ENCODE measurements around the gene STIM1.
A peak's percentile ranks its signal among the peaks of the same experiment; 100 is the strongest.

STIM1 gene

DNA sequence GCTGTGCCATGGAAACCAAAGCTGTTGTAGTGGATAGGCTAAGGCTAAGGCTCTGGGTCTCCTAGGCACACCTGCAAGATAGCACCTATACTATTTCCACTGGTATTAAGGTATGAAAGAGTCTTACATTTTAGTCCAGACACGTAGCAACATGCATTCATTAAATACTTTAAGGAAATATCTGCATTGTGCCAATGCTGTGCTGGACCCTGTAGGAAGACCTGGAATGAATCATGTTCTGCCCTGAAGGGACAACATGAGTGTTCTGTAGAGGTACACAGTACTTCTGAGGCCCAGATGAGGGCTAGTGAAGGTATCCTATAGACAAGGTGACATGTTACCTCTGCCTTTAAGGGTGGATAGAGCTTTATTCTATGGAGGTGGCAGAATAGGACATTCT, 204.0 kb downstream of the STIM1 start:
- H3K27me3 ChIP-seq (replicated peaks), result no peaks in the 10 kb centered on the region
- in situ Hi-C loops (cut with HindIII; ENCODE audit: low pct_ligation_motif_present, low sequenced_read_pairs), result loop anchor here (25.0 kb wide), 1 partner anchor 222 kb away; the partner anchor contains the start of gene RHOG
- H3K4me3 ChIP-seq (ENCODE audit: low read depth, low read length), result no peak overlapping the region
- TF ChIP-seq, protein P1, sequence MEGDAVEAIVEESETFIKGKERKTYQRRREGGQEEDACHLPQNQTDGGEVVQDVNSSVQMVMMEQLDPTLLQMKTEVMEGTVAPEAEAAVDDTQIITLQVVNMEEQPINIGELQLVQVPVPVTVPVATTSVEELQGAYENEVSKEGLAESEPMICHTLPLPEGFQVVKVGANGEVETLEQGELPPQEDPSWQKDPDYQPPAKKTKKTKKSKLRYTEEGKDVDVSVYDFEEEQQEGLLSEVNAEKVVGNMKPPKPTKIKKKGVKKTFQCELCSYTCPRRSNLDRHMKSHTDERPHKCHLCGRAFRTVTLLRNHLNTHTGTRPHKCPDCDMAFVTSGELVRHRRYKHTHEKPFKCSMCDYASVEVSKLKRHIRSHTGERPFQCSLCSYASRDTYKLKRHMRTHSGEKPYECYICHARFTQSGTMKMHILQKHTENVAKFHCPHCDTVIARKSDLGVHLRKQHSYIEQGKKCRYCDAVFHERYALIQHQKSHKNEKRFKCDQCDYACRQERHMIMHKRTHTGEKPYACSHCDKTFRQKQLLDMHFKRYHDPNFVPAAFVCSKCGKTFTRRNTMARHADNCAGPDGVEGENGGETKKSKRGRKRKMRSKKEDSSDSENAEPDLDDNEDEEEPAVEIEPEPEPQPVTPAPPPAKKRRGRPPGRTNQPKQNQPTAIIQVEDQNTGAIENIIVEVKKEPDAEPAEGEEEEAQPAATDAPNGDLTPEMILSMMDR (IDR thresholded peaks at IDR 0.05; ENCODE audit: low read depth, low read length, missing control alignments), result no peak
- H3K27ac ChIP-seq, result no peak overlapping the region
- DNase-seq, result no peak
- H3K36me3 ChIP-seq (replicated peaks), result no peaks in the 10 kb centered on the region

DNA sequence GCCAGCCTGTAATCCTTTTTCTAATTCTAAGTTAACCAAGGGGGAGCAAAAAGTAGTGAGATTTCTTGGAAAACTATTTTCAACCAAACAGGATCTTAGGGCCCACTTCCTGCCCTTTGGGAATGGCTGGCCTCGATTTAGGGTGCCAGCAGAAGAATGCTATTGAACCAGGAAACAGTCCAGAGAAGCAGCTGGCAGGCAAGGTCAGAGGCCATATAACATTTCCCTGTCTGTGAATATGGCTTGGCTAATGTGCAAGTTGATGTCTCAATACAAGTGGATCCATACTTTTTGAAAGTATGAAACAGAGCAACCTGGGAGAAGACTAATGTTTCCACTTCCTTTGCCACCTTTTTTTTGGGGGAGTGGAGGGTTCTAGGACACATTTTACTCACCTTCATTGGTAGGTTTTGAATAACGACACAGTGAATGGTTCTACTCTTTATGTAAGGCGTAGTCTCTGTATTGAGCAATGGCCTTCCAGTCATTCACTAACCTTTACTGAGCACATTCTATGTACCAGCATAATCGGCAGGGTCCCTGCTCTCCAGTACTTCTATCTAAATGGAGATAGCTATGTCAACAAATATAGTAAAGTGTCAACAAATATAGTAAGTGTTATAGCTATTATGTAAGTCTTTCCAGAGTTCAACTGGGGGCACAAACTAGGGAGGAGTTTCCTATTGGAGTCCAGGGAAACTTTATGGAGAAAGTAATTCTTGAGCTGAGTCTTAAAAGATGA, 204.9 kb downstream of the STIM1 start:
- no peak for DNase-seq
- Histone ChIP-seq H3K4me3 (ENCODE audit: low read depth, low read length) (no peak overlapping the region), H3K27ac (no peak overlapping the region), H3K36me3 (replicated peaks) (no peaks in the 10 kb centered on the region), H3K27me3 (replicated peaks) (no peaks in the 10 kb centered on the region)
- in situ Hi-C loops (cut with HindIII; ENCODE audit: low pct_ligation_motif_present, low sequenced_read_pairs), result loop anchor here (25.0 kb wide), 1 partner anchor 223 kb away; the partner anchor contains the start of gene RHOG
- TF ChIP-seq, protein P1 (IDR thresholded peaks at IDR 0.05; ENCODE audit: low read depth, low read length, missing control alignments), result no peak

- in situ Hi-C loops (cut with HindIII; ENCODE audit: low pct_ligation_motif_present, low sequenced_read_pairs), result loop anchor here (25.0 kb wide), 1 partner anchor 224 kb away; the partner anchor contains the start of gene RHOG
- no peak overlapping the region for H3K27ac ChIP-seq
These were observed 206.2 kb downstream of the STIM1 start for GRCh38 chr11:4061700-4062099.

DNA sequence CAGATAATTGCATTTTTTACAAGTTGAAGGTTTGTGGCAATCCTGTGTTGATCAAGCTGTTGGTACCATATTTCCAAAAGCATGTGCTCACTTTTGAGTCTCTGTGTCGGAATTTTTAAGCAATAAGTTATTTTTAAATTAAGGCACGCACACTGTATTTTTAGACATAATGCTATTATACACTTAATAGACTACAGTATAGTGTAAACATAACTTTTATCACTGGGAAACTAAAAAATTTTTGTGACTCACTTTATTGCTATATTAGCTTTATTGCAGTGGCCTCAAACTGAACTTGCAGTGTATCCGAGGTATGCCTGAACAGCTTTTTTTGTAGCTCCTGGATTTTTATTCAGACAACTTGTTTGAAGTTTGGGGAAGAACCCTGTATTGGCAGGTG, 207.9 kb downstream of the STIM1 start:
- in situ Hi-C loops (cut with HindIII; ENCODE audit: low pct_ligation_motif_present, low sequenced_read_pairs), result loop anchor here (25.0 kb wide), 1 partner anchor 226 kb away; the partner anchor contains the start of gene RHOG
- TF ChIP-seq, protein P1 (IDR thresholded peaks at IDR 0.05; ENCODE audit: low read depth, low read length, missing control alignments), result no peak
- DNase-seq, result no peak

More at GRCh38 chr11:4061700-4062099, 206.2 kb downstream of the STIM1 start:
- H3K4me3 ChIP-seq (ENCODE audit: low read depth, low read length), result no peak overlapping the region
- no peak for DNase-seq
- no peaks in the 10 kb centered on the region for H3K27me3 ChIP-seq (replicated peaks)
- TF ChIP-seq, protein P1 (IDR thresholded peaks at IDR 0.05; ENCODE audit: low read depth, low read length, missing control alignments), result no peak
- H3K36me3 ChIP-seq (replicated peaks), result no peaks in the 10 kb centered on the region

DNA sequence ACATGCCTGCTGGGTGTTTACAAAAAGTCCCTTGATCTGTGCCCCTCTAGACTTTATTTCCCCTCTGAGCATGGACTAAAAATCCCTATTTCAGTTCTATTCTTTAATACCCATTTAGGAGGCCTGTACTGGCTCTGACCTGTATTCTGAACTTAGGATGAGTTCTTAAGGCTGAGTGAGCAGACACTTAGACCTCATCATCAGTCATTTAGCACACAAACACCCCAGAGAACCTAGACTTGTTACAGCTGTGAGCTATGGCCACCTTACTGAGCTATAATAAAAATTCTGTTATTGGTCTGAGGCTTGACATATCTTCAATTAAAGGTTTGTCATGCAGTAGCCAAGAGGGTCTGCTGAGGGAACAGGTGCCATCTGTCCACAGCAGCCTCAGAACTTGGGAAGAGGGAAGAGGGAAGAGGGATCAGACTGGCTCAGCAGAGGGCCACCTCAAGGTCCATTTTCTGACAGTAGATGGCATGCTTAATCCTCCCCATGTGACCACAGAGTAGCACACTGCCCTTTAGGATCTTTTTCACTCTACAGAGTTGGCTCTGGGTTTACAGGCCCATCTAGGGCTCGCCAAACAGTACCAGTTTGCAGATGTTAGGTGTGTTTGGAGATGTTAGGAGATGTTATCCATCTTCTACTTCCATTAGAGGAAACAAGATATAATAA, 209.0 kb downstream of the STIM1 start:
- Histone ChIP-seq H3K27ac (no peak overlapping the region), H3K27me3 (replicated peaks) (no peaks in the 10 kb centered on the region), H3K4me3 (ENCODE audit: low read depth, low read length) (no peak overlapping the region), H3K36me3 (replicated peaks) (no peaks in the 10 kb centered on the region)
- TF ChIP-seq, protein P1 (IDR thresholded peaks at IDR 0.05; ENCODE audit: low read depth, low read length, missing control alignments), result no peak
- no peak for DNase-seq
- in situ Hi-C loops (cut with HindIII; ENCODE audit: low pct_ligation_motif_present, low sequenced_read_pairs), result loop anchor here (25.0 kb wide), 1 partner anchor 227 kb away; the partner anchor contains the start of gene RHOG

More for the DNA sequence above, 207.9 kb downstream of the STIM1 start:
- no peaks in the 10 kb centered on the region for H3K36me3 ChIP-seq (replicated peaks)
- H3K4me3 ChIP-seq (ENCODE audit: low read depth, low read length), result no peak overlapping the region
- H3K27me3 ChIP-seq (replicated peaks), result no peaks in the 10 kb centered on the region
- H3K27ac ChIP-seq, result peak overlapping the region; percentile 37

All from brain microvascular endothelial cell (primary cell).